NCI-H82 treated with DMSO at 0.1 percent for 48 hours (cell line): ENCODE data around the gene S100A11.

Experiments used
- DNase-seq: peaks from one replicate; lab custom pipeline; 2025; ENCODE audit not compliant: unreplicated experiment; lab: John Stamatoyannopoulos, UW

The S100A11 gene

DNA sequence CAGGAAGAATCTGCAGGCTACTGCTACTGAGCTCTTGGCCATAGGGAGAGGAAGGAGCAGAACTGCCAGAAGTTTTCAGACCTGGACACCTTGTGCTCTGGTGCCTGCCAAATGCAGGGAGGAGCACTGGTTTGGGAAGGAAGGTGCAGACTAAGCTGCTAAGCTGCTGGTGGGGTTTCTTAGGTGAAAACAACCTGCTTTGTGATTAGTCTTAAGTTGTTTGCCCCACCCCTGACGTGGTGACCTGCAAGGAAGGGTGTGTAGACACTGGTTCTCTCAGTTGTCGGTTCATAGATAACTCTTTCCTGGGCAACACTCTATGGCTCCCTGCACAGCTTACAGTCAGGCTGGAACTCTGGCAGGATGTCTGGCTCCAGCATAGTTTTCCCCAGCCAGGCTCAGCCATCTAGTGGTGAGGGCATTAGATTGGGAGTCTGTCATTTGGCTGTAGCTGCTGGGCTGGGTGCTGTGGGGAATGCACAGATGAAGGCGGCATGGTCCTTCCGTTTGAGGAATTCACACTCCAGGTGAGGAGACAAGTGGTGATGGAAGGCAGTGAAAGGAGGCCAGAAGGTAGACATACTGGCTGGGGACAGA is 32.9 kb downstream of the S100A11 start:
- DNase-seq, result no peak

DNA sequence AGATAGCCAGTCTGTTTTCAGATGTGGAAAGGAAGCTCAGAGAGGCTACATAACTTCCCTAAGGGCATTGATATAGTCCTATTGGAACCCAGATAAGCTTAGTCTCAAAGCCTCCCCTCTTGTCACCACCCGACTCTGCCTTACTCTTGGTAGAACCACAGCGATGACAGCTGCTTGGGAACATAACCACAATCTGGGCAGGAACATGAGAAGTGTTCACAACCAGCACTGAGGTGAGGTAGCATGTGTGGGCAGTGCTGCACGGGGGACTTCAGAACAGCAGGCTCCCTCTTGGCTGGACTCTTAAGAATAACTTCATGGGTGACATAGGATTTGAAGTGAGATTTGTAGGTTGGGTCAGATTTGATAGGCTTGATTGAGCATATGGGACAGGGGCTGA is 33.8 kb downstream of the S100A11 start:
- no peak for DNase-seq

DNA sequence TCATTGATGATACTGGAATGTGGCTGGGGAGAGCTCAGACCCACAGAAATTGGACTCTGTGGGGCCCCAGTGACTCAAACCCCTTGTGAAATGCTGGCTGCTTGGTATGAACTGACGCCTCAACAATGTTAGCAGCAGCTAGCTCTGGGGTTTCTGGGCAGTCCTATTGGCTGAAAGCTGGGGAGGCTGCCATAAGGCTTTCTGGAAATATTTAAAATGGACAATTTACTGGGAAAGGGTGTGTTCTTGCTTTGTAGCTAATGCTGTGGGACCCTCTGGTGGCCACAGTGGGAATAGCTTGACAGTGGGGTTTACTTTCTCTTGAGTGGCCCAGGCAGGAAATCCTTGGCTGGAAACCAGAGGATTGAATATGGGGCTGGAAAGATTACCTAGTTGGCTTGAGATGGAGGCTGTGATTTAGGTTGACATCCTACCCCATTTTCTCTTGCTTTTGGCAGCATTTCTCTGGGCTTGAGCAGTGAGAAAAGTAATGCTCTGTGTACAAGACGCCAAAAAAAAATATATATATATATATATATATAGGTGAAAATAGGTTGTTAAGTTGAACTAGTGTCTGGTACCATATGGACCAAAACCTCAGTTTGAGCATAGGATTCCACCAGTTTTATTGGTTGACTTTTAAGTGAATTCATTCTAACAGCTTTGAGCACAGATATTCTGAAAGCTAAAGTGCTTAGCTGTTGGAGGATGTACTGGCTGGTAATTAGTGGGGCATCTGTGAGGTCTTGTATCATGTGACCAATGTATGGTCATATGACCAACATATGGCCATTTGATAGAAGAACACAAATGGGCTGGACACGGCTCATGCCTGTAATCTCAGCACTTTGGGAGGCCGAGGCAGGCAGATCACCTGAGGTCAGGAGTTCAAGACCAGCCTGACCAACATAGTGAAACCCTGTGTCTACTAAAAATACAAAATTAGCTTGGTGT is 34.9 kb downstream of the S100A11 start:
- DNase-seq, result peak; percentile 62

DNA sequence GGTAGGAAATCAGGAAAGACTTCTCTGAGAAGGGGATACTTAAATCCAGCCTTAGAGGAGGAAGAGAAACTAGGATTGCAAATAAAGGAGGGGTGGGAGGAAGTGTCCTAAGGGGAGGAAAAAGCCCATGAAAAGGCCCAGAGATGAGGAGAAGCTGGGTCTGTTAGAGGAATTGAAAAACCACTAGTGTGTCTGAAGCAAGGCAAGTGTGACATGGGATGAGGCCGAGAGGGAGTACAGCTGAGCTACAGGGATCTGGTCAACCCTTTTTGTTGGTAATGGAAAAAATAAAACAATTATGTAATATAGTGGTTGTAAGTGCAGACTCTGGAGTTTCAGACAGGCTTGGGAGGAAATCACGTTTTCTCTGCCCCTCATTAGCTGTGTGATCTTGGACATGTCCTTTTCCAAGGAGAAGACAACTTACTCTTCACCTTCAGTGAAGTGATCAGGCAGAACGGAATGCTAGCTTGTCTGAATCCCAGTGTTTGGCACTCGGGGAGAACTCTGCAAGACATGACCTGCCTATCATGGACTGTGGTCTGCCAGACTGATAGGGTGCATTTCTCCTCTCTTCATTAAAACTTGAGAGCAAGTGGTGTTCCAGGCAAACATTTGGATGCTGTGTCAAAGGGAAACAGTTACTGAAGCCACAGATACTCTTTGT is 35.7 kb downstream of the S100A11 start:
- no peak for DNase-seq

DNA sequence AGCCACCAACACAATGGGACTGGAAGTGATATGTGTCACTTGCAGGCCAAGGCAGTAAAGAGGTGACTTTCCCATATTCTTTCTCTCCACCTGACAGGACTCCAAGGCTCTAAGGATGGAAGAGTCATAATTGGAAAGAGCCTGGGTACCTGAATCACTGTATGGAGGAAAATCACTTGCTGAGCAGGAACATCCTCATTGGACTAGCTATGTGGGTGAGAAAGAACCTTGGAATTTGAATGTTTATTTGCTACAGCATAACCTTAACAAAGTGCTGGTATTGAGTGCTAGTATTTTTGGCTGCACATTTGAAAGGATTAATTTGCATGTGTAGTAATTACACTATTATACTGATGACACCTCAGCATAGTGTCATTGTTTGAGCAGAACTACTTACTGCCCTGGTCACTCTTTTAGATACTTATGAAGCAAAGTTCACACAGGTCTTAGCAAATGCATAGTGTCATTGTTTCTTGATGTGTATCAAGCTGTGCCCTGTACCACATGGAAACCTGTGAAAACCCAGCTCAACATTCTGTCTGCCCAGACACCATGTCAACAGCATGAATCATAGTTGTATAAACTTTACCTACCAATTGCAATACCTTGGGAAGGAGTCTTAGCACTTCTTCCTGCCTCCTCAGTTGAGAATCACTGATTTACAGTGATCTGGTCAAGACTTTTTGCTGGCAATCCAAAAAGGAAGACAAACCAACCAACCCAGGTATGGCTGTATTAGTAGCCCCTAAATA is 38.0 kb downstream of the S100A11 start:
- DNase-seq, result no peak

- no peak for DNase-seq
These were observed 39.6 kb downstream of the S100A11 start for GRCh38 chr1:151997284-151997570.

DNA sequence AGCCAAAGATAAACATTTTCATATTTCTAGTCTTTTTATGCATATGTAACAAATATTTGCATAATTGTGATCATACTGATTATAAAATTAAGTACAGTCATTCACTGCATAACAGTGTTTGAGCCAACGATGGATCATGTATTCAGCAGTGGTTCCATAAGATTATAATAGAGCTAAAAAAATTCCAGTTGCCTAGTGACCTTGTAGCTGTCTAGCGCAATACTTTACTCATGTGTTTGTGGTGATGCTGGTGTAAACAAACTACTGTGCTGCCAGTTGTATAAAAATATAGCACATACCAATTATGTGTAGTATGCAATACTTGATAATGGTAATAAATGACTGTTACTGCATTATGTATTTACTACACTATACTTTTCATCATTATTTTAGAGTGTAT is 41.0 kb downstream of the S100A11 start:
- DNase-seq, result no peak

- DNase-seq, result no peak
These were observed 41.8 kb downstream of the S100A11 start for GRCh38 chr1:151994956-151995355.

- DNase-seq, result no peak
These were observed 42.9 kb downstream of the S100A11 start, which contains the start of gene S100A10 for GRCh38 chr1:151993734-151994496. TSS of gene S100A10 (minus strand) at chr1:151993859. CDS start at chr1:151986230, 7,629 bp downstream.

DNA sequence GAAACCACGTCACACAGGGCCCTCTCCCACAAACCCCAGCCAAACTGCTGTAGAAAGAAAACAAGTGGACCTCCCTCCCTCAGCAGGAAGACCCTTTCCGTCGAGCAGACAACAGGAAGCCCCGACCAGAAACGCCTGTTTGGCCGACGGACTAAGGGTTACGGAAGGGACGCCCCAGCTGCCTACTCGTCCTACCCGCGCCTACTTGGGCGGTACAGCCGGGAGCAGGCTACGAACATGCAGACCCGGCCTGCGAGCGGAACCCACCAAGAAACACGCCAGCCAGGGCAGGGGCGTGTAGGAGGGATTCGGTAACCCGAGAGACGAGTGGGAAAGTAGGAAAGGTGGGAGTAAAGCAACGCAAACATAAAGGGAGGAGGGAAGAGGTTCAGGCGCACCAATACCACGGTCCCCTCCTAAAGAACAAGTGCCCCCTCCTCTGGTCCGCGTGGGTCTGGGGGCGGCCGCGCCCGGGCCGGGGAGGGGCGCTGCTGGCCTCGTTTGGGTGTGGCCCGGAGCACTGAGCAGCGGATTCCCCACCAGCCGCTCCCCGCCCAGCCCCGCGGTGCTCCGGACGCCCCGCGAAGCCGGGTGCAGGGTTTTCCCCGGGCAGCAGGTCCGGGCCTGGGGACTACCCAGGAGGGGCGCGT is 43.6 kb downstream of the S100A11 start:
- no peak for DNase-seq

DNA sequence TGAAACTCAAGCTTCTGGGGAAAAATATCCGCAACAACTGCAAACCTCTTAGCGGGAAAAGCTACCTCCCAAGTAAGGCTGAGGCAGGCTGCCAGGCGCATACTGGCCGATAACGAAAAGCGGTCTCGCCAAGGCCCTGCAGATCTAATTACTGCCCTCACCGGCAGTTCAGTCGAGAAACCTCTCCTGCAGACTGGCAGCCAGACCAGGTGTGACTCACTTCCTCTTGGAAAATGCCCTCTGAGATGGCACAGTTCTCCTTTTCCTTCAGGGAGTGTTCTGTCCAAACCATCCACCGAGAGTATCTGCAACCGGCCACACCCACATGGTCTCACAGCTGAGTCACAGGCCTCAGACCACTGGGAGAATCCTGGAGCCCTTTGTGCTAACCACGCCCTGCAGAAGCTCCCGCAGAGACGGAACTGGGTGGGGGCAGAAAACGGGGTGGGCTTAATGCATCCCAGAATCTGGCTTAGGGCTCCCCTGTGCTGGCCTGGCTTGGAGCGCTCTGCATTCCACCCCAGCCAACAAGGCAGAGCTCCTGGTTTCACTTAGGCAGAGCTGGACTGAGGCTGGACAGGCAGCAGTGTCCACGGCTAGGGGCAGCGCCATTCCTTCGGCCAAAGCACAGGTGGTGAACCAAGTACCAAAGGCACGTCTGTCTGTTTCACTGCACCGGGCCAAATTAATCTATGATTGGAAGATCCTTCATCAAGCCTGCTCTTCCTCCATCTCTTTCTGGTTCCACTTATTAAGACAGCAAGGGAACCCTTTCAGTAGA is 44.3 kb downstream of the S100A11 start:
- no peak for DNase-seq

GRCh38 chr1:151991663-151992302 is 45.0 kb downstream of the S100A11 start:
- DNase-seq, result no peak

DNA sequence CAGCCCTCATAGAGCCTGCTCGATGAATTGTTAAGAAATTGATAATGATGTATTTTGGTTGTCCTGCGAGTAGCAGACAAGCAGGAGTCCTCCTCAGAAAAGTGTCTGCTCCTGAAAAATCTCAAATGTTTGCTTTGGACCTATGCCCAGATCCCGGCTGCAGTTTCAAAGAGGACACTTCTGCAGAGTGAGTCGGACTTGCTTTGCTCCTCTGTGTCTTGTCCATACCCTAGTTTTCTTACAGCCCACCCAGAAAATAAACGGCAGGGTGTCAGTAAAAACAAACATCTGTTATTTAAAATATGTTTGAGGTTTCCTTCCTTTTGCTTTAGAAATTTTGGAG is 46.0 kb downstream of the S100A11 start:
- no peak for DNase-seq

DNA sequence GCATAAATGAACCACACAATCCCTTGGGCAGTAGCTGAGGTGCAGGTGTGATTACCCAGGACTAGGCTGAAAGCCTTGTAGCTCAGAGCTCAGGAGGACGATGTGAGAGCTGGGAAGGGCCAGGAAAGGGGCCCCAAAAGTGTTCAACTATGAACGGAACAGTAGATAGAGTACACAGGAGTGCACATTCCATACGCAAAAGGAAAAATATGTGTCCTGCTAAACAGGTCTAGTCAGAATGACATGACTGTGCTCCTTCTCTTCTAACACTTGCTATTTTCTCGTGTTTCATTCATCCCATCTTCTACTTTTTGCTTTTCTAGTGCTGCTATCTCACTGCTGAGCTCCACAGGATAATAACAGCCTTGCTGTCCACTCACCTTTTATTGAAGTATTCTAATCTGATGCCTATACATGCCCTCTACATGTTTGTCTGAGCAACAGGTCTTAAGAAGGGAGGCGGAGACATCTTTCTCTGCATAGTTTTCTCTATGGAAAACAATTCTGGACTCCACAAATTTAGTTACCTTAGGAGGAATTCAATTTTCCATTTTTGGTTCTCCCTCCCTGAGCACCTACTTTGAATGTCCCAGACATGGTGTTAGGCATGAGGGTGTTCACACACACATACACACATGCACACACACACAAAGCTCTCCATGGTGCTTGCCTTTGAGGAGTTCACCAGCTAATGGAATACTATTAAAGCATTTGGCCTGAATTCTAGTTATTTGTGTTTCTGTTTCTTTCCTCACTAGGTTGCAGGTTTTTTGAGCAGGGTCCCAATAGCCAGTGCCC is 46.5 kb downstream of the S100A11 start:
- DNase-seq, result no peak

DNA sequence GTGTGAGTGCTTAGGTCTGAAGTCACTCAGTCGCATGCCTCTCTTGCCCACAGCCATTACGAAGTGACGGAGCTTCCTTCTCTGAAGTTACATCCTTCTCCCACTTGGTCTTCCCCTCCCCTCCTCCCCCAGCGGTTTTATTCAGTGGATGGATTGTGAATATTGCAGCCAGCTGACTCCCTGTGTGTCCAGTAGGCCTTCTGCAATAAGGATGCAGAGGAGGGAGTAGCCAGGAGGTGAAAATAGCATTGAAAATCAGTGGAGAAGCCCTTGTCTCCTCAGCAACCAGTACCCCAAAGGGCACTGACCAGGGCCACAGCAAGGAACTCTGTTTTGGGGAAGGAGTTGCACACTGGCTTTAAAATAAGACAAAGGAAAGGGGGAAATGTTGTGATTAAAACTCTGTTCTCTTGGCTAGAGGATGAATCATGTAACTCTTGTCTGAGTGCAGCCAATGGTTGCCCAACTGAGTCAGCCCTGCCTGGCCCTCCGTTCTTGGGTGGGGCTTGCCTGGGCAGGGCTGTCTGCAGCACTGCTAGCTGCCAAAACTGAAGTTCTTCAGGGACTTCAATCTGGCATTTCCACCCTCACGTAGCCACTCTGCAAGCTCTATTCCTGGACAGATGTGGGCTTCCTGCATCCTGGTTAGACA is 47.5 kb downstream of the S100A11 start:
- DNase-seq, result no peak

DNA sequence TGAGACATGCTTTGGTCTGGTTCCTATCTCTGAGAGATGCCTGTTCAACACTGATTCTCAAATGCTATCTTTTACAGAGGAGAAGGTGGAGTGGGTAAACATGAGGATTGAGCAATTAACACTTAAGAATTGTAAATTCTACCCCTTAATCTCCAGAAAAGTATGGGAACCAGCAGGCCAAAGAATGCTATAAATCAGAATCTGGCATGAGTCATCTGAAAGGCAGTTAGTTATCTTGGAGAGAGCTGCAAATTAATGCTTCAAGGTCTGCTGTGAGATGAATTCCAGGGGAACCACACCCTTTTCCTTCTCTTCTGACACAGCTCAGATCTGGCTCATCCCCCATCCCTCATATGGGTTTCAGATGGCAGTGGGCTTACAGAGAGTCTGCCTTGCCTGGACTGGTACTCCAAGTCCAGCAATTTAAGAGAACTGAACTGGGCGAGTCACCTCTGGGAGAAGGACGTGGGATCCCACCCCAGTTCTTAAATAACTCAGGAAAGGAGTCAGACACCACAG is 48.3 kb downstream of the S100A11 start:
- no peak for DNase-seq

DNA sequence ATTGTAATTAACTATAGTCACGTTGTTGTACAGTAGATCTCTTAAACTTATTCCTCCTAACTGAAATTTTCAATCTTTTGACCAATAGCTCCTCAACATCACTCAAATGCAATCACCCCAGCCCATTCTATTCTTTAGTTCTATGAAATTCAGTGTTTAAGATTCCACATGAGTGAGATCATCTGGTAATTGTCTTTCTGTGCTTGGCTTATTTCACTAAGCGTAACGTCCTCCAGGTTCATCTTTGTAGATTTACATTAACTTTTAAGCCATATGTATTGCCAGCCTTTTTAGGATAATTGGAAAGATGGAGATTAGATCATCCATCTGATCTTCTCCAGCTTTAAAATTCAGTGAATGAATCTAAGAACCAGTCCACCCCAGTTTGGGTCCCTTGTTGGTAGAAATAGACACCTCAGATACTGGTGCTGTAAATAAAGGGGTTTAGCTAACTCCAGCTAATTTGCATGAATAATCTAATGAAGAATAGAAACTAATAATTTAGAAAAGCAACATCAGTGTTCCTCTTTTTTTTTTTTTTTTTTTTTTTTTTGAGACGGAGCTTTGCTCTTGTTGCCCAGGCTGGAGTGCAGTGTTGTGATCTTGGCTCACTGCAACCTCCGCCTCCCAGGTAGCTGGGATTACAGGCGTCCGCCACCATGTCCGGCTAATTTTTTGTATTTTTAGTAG is 50.2 kb downstream of the S100A11 start:
- DNase-seq, result no peak
